Right lobe of liver (tissue), 4 donors: ENCODE measurements around the gene BLMH.

Experiments used
- POLR2A ChIP-seq: fragments of 450-650 bp; IDR thresholded peaks from one replicate; pipeline ENCODE4 v1.6.1; 2017; ENCODE audit warnings: antibody characterized with exemption, mild to moderate bottlenecking
- TF ChIP-seq, protein P1 (sequence below), 4 donors: fragments of 200-600 bp in 3 of 4; fragments of 450-650 bp in 1 of 4; IDR thresholded peaks; one replicate each; pipeline versions ENCODE4 v1.5.1 to v1.8.0; 2016 to 2022; ENCODE audit warnings: antibody characterized with exemption in 4 of 4, mild to moderate bottlenecking in 2 of 4
- donor health status: DM: no; HTN: no; CAD: no.
- donor health status: DM: no; HTN: no; CAD: no.
- donor health status: DM: no; HTN: yes; CAD: no.

DNA sequence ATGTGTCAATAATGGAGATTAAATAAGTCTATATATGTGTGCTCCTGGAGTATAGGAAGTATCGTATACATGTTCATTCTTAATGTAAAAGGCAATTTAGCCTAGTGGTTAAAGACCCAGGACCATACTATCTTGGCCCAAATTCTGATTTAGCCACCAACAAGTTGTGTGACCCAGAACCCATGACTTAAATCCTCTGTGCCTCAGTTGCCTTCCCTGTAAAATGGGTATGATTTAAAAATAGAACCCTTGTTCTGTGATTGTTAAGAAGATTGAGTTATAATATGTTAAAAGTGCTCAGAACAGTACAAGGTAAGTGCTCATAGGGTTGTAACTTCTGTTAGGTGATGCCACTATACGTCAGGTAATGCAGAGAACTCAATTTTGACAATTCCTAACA, 18.8 kb upstream of the BLMH start:
- TF ChIP-seq, protein P1, sequence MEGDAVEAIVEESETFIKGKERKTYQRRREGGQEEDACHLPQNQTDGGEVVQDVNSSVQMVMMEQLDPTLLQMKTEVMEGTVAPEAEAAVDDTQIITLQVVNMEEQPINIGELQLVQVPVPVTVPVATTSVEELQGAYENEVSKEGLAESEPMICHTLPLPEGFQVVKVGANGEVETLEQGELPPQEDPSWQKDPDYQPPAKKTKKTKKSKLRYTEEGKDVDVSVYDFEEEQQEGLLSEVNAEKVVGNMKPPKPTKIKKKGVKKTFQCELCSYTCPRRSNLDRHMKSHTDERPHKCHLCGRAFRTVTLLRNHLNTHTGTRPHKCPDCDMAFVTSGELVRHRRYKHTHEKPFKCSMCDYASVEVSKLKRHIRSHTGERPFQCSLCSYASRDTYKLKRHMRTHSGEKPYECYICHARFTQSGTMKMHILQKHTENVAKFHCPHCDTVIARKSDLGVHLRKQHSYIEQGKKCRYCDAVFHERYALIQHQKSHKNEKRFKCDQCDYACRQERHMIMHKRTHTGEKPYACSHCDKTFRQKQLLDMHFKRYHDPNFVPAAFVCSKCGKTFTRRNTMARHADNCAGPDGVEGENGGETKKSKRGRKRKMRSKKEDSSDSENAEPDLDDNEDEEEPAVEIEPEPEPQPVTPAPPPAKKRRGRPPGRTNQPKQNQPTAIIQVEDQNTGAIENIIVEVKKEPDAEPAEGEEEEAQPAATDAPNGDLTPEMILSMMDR (IDR thresholded peaks at IDR 0.05) = no peak
- no peak for TF ChIP-seq POLR2A
